Measurements from ENCODE around the gene LUC7L.

DNA sequence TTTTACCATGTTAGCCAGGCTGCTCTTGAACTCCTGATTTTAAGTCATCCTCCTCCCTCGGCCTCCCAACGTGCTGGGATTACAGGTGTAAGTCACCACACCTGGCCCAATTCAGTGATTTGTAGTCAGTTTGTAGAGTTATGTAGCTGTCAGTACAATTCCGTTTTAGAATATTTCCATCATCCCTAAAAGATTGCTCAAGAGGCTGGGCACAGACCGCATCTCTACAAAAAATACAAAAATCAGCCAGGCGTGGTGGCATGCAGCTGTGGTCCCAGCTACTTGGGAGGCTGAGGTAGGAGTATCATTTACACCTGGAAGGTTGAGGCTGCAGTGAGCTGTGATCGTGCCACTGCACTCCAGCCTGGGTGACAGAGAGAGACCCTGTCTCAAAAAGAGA, 25.9 kb upstream of the LUC7L start:
- no peak for TF ChIP-seq EZH2phosphoT487 (IDR thresholded peaks at IDR 0.05; ENCODE audit: low read depth)
- TF ChIP-seq, protein P1, sequence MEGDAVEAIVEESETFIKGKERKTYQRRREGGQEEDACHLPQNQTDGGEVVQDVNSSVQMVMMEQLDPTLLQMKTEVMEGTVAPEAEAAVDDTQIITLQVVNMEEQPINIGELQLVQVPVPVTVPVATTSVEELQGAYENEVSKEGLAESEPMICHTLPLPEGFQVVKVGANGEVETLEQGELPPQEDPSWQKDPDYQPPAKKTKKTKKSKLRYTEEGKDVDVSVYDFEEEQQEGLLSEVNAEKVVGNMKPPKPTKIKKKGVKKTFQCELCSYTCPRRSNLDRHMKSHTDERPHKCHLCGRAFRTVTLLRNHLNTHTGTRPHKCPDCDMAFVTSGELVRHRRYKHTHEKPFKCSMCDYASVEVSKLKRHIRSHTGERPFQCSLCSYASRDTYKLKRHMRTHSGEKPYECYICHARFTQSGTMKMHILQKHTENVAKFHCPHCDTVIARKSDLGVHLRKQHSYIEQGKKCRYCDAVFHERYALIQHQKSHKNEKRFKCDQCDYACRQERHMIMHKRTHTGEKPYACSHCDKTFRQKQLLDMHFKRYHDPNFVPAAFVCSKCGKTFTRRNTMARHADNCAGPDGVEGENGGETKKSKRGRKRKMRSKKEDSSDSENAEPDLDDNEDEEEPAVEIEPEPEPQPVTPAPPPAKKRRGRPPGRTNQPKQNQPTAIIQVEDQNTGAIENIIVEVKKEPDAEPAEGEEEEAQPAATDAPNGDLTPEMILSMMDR (IDR thresholded peaks at IDR 0.05; ENCODE audit: low read depth, low read length) = no peak
